ENCODE data around the gene ZFPM1.
"Not testable (repeated sequence)": the region's sequence is repeated elsewhere in the genome, so short reads cannot be mapped to it uniquely, and the experiment has no call there.

ZFPM1 gene

DNA sequence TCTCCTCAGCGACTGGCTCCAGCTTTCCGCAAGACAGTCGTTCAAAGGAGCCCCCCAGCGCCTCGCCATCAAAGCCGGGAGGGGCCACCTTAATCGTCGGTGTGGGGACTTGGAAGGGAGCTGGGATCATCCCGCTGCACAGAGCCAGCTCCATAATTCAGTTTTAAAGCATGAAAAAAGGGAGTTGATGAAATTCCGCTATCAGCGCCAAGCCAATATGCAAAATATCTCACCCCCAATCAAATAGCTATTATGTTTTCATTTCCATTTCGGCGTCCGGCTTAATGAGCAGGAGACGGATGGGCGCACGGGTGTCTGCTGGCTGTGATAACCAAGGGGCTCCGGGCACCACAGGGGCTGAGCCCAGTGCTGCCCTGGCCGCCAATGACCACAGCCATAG lies 27.7 kb downstream of the ZFPM1 start:
- DNase-seq: no peak

DNA sequence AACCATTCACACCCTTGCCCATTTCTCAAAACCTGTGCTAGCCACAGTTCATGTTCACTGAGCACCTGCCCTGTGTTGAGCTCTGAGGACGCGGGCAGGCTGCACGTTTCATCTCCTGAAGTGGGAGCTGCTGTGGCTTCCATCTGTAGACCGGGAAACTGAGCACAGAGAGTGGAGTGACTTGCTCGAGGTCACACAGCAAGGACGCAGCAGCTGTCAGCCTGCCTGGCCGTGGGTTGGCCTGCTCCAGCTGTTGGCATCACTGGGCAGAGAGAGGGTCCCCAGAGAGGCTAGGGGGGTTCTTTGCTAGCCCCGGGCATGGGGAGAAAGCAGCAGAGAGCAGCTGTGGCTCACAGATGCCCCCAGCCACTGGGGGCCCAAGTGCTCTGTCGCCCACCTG lies 28.8 kb downstream of the ZFPM1 start:
- no peak for DNase-seq

DNA sequence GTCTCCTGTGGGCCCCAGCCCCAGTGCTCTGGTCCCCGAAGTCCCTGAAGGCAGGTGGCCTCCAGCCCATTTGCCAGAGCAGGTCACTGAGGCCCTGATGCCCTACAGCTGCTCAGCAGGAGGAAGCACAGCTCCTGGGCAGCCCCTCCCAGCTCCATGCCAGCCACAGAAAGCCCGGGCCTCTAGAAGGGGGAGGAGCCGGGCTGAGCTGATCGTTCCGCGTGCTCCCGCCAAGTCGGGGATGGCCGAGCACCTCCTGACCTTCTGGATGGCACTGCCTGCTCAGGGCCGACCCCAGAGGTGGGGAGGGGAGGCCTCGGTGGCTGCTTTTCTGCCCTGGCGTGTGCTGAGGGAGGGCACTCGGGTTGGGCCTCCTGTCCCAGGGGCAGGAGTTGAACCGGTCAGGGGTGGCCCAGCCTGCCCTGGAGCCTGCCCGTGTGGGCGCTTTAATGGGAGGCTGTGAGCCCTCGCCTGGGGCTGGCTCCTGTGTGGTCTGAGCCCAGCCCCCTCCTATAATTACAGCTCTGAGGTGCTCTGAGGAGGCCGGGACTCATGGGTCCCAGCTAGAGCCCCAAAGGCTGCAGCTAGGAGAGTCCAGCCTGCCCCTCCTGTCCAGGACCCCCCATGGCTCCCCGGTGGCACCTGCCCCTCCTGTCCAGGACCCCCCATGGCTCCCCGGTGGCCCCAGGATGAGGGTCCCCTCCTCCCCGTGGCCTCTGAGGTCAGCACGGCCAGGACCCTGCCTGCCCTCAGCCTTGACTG lies 29.7 kb downstream of the ZFPM1 start:
- DNase-seq: no peak

DNA sequence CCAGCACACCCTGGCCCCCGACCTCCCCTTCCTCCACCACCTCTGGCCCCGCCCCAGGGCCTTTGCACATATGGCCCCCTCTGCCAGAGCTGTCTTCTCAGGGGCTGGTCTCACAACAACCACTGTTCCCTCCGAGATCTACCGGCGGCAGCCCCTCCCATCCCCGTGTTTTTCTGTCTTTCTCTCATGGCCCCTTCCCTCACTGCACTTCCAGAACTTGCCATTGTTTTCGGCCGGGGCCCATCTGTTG lies 30.2 kb downstream of the ZFPM1 start:
- no peak for DNase-seq

DNA sequence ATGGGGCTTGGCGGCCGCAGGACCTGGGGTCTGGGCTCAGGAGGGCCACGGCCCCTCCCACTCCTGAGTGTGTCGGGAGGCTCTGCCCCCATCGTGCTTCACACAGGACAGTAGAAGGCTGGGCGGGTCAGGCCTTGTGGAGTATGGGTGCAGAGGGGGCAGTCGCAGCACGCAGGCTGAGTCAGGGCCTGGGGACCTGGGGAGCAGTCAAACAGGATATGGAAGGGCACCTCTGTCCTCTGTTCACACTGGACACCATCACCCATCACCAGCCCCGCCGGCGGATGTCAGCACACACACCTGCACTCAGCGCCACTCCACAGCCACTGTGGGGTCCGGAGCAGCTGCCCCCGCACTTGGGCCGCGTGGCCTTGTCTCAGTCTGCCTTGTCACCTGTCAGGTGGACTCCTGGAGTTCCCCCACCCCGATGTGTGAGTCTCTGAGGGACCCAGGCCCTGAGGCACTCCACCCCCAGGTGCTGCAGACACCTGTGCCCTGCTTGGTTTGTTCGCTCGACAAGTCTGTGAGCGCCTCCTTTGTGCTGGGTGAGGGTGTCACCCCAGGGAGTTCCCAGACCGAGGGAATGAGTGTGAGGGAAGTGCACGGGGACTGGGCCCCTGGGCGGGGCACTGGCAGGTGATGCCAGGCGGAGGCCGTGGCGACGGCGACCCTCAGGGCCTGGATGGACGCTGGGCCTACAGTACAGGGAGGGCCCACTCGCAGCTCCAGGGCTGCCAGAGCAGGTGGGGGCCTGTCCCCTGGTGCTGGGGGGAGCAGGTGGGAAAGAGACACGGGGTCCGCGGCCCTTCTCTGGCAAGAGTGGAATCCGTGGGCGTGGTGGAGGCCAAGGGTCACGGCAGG lies 31.7 kb downstream of the ZFPM1 start:
- DNase-seq: no peak

DNA sequence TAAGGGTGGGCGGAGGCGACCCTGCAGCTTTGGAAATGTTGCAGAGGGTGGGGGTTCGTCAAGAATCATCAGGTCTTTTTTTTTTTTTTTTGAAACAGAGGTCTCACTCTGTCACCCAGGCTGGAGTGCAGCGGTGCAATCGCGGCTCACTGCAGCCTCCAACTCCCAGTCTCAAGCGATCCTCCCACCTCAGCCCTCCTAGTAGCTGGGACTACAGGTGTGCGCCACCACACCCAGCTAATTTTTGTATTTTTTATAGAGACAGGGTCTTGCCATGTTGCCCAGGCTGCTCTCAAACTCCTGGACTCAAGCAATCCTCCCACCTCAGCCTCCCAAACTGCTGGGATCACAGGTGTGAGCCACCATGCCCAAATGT lies 32.3 kb downstream of the ZFPM1 start:
- DNase-seq: not testable (repeated sequence)

DNA sequence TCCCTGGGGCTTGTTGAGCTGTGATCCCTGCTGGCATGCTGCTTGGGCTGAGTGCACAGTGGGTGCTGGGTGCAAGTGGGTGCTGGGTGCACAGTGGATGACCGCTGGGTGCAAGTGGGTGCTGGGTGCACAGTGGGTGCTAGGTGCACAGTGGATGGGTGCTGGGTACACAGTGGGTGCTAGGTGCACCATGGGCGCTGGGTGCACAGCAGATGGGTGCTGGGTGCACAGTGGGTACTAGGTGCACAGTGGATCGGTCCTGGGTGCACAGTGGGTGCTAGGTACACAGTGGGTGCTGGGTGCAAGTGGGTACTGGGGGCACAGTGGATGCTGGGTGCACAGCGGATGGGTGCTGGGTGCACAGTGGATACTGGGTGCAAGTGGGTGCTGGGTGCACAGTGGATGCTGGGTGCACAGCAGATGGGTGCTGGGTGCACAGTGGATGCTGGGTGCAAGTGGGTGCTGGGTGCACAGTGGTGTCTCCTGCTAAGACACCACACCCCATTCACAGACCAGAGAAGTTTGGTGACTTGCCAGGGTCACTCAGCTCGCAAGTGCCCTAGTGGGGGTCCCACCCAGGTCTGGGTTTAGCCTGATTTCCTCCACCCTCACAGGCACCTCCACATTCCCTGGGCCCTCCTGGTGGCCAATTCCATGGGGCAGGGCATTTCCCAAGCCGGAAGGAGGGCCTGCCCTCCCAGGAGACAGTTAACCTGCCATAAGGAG lies 33.5 kb downstream of the ZFPM1 start:
- DNase-seq: no peak

DNA sequence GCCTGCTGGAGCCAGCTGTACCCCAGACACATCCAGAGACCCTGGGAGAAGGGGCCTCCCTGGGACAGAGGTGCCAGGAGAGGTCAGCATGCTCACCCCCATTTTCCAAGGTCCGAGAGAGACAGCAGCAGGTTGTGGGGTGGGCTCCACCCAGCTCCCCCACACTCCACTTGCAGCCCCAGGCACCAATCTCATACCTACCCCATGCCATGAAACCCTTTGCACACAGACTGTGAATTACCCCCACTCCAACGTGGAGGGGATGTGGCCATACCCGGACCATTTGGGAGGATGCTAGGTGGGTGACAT lies 34.0 kb downstream of the ZFPM1 start:
- DNase-seq: no peak

DNA sequence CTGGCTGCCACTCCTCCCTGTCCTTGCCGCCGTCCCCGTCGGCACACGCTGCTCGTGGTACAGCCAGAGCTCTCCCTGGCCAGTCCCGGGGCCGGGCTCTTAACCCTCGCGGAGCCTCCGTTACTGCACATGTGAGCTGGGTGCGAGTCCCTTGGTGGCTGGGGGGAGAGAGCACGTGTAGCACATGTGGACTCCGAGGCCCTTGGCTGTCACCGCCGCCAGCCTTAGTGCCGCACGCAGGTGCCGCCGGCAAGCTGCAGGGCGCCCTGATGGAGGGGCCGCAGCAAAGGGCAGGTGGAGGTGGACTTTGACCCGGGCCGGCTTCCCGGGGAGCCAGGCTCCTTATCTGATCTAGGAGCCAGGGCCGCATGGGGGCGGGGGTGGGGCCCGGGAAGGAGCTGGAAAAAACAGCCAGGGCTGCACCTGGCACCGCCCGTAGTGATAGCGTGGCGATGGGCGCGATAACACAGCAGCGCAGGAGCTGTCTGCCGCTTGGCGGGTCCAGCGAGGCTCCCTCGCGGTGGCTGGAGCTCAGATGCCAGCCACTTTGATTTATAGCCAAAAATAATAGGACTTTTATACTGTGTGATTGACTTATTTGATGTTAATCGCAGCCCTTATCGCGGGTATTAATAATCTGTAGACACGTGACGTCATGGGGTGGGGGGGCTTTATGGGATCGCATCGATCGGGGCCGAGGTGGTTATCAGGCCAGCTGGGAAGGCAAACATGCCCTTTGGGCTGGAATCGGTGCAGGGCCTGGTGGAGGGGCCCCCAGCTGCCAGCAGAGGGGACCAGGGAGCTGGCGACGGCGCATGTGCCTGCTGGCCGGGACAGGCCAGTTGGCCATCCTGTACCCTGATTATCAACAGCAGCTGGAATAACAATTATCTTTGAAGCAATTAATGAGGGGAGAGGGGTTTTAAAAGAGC lies 35.1 kb downstream of the ZFPM1 start:
- no peak for DNase-seq

DNA sequence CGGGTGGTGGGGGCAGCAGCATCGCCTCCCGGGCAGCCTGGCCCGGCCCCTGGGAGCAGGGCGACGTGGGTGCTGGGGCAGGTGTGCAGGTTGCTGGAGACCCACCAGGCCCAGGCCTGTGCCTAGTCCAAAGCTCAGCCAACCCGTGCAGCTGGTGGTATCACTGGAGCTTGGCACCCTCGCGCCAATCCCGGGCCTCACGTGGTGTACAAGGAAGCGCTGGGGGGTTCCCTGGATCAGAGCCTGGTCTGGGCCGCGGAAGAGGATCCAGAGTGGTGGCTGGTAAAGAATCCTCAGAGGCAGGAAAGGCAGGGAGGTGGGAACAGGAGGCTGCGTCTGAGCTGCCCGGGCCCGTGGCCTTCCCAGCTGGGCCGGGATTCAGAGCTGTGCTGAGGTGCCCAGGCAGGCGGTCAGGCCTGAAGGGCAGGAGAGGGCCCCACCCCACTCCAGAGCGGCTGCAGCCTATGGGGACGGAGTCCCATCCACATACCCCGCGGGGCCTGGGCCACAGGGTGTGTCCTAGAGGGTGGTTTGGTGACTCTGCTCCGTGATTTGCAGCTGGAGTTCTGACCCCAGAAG lies 36.2 kb downstream of the ZFPM1 start:
- no peak for DNase-seq

DNA sequence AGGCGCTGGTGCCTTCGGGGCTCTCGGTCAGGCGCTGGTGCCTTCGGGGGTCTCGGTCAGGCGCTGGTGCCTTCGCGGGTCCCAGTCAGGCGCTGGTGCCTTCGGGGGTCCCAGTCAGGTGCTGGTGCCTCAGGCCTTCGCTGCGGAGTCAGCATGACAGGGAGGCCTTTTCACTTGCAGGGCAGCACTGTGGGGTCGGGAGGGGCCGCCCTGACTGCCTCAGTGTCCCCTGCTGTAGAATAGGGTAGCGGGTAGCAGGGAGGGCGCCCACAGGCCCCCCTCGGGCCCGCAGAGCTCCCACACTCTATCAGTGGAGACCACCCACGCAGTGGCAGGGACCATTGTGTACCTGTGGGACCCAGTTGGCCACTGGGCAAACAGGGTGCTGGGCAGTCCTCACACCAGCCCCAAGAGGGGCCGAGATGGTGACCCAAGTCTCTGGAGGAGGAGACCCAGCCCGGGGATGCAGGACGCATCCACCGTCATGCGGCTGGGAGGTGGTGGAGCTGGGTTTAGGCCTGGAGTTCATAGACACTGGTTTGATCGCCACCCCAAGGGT lies 38.0 kb downstream of the ZFPM1 start:
- no peak for DNase-seq

DNA sequence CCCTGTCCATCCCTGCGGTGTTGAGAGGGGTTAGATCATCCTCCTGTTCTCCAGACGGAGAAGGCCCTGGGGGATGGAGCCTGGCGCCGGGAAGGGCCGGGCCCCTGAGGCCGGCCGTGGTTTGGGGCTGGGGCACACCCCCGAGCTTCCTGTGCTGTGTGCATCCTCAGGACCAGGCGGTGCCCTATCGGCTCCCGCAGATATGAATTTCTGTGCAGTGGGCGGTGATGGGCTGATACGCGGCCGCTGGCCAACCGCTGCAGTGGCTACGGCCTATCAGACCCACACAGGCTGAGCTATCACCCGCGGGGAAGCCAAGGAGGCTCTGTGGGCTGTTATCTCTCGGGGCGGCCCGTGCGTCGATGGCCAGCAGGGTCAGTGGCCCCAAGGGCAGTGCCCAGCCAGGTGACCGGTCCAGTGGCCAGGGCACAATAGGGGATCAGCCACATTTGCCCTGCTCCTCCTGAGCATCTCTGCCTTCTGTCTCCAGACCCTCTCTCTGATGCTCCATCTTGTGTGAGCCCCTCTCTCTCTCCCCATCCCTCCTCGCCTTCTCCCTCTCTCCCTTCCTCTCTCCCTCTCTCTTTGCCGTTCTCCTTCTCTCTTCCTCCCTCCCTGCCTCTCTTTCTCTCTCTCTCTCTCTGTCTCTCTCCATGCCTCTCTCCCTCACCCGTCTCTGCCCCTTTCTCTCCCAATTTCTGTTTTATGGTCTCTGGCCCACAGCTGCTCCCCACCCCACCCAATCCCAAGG lies 38.7 kb downstream of the ZFPM1 start:
- DNase-seq: no peak

DNA sequence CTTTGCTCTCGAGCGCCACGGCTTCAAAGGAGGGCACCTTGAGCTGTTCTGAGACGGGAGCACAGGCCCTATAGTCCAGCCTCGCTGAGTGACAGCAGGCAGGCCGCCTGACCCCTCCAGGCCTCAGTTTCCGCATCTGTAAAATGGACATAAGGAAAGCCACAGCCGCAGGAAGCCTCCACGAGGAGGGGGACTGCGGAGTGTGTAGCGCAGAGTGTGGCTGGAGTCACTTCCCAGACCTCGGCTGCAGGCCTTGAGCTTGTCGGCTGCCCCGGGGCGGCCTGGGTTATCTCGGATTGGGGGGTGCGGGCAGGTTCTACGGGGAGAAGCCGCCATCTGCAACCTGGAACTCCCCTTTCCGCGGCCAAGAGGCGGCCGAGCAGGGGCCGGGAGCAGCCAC lies 40.8 kb downstream of the ZFPM1 start:
- DNase-seq: no peak

DNA sequence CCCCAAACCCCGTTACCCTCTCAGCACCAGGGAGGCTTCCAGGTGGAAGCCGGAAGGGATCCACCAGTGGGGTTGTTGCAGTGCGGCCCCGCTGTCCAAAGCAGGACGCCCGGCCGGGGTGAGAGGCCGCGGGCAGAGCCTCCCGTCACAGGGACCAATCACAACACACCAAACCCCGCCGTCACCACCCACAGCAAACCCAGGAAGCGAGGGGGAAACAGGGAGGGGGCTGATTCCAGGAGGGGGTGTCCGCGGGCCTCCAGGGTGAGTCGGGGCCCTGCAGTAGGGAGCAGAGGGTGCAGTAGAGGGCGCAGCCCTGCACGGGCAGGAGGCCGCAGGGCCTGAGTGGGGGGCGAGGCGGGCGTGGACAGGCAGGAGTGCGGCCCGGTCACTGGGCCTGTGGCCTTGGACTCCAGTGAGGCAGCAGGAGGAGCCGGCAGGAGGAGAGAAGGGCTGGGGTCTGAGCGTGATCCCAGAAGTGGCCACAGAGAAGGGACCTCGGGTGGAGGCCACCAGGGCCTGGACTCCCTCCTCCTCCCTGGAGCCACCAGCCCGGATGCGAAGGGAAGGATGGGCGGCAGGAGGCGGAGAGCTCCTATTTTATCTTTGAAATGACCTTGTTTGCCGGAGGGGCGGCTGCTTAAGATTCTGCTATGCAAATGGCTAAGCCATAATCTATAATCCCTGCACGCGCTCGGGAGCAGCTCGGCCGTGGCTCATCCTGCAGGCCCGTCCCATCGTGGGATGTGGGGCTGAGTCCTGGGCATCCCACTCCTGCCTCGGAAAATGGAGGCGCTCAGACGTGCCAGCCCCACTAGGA lies 41.5 kb downstream of the ZFPM1 start:
- DNase-seq: no peak

DNA sequence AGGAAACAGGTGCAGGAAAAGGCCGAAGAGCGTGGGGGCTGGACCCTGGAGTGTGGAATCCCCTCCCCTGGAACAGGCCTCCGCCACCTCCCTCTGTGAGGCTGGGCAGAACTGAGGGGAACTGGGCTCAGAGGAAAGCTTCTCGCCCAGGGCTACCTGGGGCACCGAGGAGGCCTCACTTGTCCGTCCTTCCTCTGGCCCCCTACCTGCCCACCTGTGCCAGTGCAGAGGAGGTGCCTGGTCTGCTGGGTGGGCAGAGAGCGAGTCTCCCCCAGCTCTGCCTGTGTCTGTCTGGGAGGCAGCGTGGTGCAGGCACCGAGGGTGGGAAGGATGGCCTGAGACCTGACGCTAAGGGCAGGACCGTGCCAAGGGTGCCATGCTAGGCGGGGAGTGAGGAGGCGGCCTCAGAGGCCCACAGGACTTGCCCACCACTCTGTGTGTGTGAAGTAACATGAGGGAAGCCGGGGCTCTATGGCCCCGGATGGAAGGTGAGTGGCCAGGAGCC lies 42.2 kb downstream of the ZFPM1 start:
- DNase-seq: no peak

DNA sequence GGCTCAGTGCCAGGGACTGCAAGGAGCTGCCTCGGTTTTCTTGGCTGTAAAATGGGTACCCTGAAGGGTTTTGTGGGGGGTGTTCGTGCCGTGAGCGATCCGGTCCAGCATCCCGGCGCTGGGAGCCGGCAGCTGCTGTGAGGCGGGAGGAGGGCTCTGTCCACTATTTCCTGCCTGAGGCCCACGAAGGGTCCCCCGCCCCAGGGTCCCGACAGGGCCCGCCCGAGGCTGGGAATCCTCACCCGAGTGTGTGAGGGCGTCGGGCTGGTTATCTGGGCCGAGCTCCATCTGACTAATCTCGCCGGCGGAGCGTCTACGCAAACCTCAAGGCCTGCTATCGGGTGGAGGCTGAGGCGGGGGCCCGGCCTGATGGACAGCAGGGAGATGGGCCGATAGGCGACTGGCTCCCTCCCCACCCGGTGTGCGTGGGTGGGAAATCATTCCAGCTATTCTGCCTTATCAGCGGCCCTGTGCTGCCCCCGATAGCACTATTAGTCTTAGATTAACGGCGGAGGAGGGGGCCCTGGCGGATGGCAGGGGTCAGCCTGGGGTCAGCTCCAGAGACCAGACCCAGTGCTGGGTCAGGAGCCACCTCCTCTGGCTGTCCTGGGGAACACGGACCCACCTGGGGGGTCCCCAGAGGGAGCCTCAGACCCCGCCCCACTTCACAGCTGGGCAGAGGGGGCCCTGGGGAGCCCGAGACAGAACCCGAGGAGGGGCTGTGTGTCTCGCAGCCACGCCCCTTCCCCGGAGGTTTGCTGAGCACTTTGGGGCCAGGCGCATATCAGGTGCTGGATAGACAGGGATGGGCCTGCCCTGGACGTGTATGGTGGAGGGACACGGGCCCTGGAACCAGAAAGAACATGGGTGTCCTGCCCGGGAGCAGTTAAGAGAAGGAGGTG lies 44.7 kb downstream of the ZFPM1 start:
- DNase-seq: no peak

DNA sequence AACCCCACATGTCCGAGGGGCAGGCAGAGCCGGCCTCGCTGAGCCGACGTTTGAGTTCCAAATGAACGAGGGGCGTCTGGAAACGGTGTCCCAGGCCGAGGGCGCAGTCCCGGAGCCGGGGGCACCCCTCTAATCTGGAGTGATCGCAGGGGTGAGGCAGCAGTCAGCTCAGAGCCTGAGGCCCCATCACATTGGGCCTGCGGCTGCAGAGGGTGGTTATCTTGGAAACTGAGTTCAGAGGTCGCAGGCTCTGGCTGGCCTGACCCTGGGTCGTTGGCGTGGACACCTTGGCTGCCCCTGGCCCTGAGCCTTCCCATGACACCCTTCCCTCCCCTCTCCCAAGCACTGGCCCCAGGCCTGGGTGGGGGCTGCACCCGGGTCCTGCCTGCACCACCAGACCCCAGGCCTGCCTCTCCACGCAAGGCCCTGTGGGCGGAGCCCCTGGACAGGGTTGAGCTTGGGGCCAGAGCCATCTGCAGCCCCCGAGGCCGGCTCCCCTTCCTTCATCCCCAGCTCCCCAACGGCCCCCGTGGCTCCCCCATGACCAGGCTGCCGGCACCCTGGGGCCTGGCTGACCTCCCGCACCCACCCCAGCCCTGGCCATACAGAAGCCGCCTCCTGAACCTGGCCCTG lies 45.6 kb downstream of the ZFPM1 start:
- no peak for DNase-seq

DNA sequence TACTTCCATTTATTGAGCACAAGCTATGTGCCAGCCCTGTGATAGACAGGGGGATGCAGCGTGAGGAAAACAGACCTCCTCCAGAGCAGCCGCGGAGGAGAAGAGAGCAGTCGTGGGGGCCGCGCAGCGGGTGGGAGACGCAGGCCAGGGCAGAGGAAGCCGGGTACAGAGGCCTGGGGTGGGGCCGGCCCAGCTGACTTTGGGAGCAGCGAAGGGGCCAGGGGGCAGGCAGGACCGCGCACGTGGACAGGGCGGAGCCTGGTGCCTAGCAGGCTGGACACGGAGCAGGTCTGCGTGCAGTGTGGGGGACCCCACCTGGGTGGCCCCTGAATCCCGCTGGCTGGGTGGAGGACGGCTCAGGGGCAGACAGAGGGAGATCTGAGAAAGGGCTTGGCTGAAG lies 46.2 kb downstream of the ZFPM1 start:
- no peak for DNase-seq

DNA sequence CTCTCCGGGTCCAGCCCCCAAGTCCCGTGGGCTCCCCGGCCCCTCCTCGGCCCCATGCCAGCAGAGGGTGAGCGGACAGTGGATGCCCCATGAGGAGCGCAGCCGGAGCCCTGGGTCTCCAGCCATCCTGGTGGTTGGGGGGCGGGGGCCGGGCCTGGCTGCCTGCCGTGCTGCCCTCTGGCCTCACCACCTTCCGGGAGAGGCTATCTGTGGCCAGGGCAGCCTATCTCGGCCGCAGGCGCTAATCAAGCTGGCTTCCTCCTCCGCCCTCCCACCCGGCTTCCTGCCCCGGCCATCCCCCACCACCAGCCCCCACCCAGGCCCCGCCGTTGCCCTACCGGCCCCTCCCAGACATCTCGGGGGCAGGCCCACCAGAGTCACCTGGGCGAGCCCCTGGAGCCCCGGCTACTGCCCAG lies 46.8 kb downstream of the ZFPM1 start:
- no peak for DNase-seq
